GM08714 (cell line): ENCODE data around the gene TLR9.

Experiments used
- H3K4me3 ChIP-seq: fragments of 200-500 bp; sonication (Bioruptor generic); 2 replicates; pipeline ENCODE4 v1.5.1; 2014; ENCODE audit warnings: mild to moderate bottlenecking, low read length, inconsistent platforms
- ZNF274 ChIP-seq: IDR thresholded peaks from 2 replicates; pipeline ENCODE4 v1.6.1; 2012; ENCODE audit warnings: mild to moderate bottlenecking, low read depth, low read length

The TLR9 gene

GRCh38 chr3:52240059-52240885 lies 14.8 kb upstream of the TLR9 start:
- H3K4me3 ChIP-seq, result peak overlapping the region; percentile 77; the same call in 1 of the 2 replicates
- TF ChIP-seq ZNF274, result no peak

- H3K4me3 ChIP-seq, result peak within 1 kb of the TSS; percentile 77
- no peak for TF ChIP-seq ZNF274
These were observed 13.6 kb upstream of the TLR9 start, which contains the start of gene TWF2 for GRCh38 chr3:52238761-52239701. TWF2 (minus strand) TSS chr3:52239158; CDS start chr3:52239016, 142 bp downstream.

DNA sequence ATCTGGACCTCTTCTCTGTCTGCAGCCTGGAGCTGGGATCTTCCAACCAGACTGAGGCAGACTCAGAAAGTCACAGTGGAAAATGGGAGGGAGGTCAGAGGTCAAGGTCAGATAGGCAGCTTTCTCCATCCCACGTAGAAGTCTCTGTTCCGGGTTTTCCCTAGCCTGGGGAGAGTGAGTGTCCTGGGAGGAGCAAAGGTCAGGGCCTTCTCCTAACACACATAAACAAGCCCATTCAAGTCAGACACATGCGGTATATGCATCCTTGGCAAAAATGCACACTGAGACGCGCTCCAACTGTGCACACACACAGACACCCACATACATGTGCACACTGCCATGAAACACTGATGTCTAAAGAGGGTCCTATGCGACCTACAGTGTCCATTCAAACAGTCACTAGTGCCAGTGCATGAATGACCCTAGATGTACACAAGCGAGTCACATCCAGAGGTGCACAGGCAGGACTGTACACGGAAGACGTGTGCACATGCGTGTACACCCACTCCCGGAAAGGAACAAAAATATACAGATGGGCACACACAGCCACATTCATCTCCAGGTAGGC lies 12.8 kb upstream of the TLR9 start:
- no peak for TF ChIP-seq ZNF274
- H3K4me3 ChIP-seq, result peak overlapping the region; percentile 77

DNA sequence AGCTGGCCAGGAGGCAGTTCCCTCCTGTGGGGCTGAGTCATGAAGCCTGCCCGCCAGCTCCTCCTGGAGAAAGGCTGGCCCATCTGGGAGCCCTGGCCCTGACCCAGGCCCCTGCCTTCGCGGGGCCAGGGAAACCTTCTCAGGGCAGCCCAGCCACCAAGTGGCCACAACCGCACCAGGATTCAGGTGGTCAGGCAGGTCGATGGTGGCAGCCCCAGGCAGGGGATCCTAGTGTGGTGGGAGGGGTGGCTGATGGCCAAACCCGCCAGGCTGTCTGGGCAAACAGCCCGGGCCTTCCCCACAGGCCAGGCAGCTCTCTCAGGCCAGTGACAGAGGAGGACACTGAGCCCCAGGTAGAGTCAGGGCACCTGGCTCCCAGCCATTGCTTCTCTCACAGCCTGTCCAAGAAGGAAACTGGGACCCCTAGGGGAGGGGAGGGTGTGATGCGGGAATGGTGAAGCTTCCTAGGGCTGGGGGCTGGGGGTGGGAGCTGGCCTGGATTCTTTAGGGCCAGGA lies 12.3 kb upstream of the TLR9 start:
- no peak for TF ChIP-seq ZNF274
- peak overlapping the region; percentile 77; the same call in 1 of the 2 replicates for H3K4me3 ChIP-seq

DNA sequence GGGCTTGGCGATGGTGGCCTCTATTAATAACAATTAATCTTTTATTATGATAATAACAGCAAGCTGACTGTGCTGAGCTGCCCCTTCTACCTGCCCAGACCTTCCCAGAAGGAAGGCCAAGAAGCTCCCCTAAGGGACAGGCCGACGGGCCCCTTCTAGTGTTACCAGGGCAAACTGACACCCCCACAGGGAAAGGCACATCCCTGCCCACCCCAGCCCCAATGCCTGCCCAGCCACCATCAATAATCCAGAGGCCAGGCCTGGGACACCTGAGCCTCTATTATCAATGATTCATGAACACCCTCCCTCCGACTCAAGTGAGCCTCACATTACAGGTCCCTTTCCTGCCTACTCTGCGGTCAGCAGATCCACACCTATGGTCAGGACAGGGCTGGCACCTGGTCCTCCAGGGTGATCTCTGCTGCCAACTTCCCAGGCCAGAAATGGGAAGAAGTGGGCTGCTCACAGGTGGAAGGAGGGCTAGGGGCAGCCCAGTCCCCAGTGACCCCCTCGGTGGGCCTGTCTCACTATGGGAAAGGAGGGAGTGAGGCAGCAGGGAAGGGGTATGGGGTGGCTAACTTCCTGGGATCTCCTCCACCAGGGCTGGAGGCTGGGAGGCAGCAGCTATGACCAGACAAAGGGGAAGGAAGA lies 11.7 kb upstream of the TLR9 start:
- no peak for TF ChIP-seq ZNF274
- no peak overlapping the region for H3K4me3 ChIP-seq

DNA sequence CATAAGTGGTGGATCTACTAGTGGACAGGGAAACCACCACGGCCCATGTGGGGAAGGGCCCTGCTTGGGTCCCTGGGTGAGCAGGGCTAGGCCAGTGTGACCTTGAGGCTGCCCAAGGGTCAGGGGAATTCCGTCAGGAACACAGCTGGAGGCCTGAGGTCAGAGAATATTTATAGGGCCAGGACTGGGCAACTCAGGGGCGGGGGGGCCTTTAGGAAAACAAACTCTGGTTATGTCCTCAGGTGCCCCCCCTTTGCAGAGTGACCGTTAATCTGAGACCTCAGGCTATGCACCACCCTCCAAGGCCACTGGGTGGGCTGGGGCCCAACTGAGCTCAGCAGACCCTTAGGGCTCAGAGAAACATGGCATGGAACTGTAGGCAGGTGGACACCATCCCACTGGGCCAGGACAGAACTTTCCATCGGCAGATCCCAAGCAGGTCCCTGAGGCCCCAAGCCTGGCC lies 11.0 kb upstream of the TLR9 start:
- H3K4me3 ChIP-seq, result no peak overlapping the region
- TF ChIP-seq ZNF274, result no peak

DNA sequence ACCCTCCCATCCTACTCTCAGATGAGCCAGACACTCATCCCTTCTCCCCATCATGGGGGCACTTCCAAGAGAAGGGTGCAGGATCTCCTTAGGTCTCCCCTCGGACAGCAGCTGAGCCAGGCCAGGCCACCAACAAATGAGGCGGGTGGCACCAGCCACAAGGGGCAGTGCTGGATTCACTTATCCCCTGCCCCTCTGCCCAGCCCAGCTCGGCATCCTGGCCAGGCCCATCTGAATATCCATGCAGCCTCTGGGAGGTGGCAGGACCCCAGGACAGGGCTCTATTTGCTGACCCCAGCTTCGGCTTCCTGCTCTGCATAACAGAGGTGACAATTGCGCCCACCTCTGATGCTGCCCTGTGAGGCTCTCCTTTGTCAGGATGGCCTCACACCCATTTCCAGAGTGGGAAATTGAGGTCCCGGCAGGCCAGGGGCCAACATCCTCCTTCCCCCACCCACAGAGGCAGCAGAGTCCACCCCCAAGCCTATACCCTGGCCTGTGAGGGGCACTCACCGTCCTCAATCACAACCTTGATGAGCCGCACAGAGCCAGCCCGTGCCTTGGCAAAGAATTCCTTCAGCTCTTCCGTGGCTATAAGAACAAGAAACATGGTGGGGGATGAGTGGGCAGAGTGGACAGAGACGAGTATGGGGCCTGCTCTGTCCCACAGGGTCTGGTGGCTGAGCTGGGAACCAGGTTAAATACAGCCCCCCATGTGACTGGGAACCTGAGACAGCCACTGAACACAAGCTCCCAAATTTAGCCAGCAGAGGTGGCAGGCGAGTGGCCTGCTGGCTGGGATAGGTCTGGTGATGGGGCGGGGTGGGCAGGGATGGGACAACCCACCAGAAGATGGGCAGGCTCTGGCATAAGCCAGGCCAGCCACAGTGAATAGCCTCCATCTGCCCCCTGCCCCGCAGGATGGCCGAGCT lies 9.3 kb upstream of the TLR9 start:
- H3K4me3 ChIP-seq, result no peak overlapping the region
- TF ChIP-seq ZNF274, result no peak

DNA sequence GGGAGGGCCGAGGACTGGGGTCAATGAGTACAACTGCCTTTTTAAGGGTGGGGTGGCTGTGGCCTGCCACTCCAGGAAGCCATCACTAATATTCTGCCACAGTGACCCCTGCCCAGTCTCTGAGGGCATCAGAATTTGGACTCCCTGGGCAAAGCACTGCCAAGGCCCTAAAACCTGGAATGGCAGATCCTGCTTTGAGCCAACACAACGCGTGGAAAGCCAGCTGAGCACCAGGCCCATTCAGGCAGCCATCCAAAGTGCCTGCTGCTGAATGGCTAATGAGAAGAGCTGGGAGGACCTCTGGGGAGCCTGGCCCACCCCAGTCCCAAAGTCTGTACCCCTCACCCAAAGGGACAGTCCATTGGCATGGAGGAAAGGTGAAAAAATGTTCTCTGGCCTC lies 8.5 kb upstream of the TLR9 start:
- no peak for TF ChIP-seq ZNF274
- no peak overlapping the region for H3K4me3 ChIP-seq

DNA sequence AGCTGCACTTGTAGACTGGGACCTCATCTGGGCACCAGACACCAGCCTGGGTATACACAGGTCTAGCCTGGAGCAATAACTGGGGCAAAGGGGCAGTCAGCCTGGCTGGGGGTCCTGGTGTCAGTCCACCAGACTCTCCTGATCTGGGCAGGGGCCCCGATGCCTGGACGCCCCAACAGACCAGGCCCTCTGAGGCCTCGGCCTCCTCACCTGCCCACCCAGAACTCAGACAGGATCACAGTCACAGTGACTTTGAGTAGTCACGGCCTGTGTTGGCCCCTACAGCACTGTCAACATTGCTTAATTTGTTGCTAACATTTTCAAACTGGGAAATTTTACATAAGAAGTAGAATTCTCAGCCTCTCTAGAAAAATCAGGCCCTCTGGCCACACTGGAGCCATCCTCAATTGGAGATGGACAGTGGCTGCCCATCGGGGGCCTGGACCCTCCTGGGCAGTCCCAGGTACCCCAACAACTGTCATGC lies 7.7 kb upstream of the TLR9 start:
- no peak overlapping the region for H3K4me3 ChIP-seq
- TF ChIP-seq ZNF274, result no peak

DNA sequence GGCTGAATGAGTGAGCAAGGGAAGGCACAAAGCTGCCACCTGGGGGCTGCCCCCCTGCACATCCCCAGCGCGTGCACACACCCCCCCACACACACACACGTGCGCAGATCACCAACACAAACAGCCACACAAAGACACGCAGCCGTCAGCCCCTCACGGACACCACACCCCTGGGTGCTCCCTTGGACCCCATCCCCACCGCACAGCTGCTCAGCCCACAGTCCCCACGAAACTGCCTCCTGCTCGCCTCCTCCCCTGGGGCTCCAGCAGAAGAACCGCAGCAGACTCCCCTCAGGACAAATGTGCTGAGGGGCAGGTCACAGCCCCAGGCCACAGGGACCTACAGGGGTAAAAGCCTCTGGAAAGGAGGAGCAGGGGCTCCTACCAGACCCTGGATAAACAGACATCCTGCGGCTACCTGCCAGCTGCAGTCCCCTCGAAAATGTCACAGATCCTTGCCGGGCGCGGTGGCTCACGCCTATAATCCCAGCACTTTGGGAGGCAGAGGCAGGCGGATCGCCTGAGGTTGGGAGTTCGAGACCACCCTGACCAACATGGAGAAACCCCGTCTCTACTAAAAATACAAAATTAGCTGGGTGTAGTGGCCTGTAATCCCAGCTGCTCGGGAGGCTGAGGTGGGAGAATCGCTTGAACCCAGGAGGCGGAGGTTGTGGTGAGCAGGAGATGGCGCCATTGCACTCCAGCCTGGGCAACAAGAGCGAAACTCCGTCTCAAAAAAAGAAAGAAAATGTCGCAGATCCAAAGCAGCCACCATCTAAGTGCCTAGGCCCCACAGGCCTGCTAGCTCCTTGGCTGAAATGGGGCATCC lies 7.0 kb upstream of the TLR9 start:
- no peak for TF ChIP-seq ZNF274
- no peak overlapping the region for H3K4me3 ChIP-seq

DNA sequence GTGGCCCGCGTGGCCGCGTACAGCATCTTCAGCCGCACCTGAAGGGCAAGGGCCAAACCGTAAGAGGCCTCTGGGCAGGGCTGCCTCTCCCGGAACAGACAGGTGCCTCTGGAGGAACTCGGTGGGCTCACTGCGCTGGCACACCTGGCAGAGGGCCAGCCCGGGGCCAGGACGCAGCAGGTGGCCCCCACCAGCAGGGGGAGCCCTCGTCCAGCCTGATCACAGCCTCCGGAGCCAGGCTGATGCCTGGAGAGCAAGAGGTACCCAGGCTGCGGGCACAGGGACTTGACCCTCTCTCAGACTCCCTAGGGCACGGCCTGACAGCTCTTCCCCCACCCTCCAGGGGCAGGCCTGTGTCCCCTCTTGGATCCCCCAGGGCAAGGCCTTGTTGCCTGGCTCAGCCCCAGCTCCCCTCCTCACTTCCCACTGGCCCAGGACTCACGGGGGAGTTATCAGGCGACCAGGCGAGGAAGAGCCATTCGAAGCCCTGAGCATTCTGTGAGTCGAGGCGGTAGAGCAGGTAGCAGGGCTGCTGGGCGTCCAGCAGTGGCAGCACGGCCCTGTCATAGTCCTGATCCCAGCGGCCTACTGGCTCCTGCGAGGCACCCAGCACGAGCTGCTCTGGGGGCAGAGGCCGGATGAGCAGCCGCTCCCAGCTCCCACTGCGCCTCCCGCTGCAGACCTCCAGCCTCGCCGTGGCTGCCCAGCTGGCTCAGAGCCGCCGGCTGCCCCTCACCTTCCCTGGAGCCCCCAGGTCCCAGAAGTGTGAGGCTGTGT lies 6.2 kb upstream of the TLR9 start:
- no peak for TF ChIP-seq ZNF274
- H3K4me3 ChIP-seq, result no peak overlapping the region
